ENCODE data around the gene DENND4B. TPM values are rescaled to one million over a fixed set of nuclear protein-coding genes. Genes with fewer than 3 reads are reported as not detected.

The DENND4B gene
- total and polyA plus RNA-seq, 10 of the 15 experiments (the other 5 are each of a cell fraction or from before 2014, with no cell fraction given): 12.0 to 74.8 (median 22.7) TPM

DNA sequence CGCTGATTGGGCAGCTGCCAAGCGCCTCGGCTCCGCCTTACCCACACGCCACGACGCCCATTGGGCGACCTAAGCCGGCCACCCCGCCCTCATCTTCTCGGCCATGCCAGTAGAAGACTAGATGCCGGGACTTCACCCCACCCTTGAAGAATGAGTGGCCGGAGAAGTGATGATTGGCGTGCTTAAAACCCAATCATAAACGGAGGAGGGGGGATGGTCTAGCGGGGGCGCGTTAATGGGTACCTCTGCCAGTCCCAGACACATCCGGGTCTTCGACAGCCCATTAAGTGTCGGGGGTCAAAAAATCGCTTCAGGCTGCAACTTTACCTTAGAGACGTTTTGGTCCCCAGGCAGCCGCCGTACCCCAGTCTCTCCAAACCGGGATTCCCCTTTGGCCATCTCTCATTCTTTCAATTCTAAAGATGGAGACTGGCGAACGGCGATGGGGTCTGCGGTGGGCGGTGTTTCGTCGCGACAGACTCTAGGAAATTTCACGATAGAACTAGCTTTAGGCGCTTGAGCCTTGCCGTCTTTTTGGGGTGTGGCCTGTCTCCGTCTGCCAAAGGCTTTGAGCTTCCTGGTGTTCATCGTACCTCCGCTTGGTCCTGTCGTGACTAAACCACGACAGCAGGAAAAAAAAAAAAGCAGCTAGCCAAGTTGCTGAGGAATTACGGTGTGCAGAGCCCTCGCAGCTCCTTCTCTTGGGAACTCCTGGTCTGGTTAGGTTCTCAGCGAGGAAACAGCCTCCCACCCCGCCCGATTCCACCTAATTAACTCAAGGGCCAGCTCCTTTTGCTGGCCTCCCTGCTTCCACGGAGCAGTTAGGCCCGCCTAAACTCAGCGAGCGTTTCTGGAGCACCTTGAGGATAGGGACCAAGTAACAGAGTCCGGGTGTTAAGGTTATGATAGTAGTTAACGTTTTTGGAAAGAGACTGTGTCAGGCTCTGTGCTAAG is 23.3 kb downstream of the DENND4B start, which contains the start of gene GATAD2B (continued):
- TF ChIP-seq JUNB (IDR thresholded peaks at IDR 0.05) (no peak), SIN3A (IDR thresholded peaks at IDR 0.05; ENCODE audit: low read depth, low read length) (no peak; the same call in 1 of the 2 replicates), SP1 (IDR thresholded peaks at IDR 0.05; ENCODE audit: low read depth, low read length) (peak; percentile 98), IKZF1 (conservative IDR thresholded peaks at IDR 0.05) (peak; percentile 65), POLR2AphosphoS5 (IDR thresholded peaks at IDR 0.05; ENCODE audit: low read length) (peak; percentile 79), FOS (IDR thresholded peaks at IDR 0.05; ENCODE audit: borderline replicate concordance, extremely low read depth, insufficient read length) (peak; percentile 90), RFX5 (IDR thresholded peaks at IDR 0.05; ENCODE audit: low read depth, low read length) (peak; percentile 69), ZNF24 (IDR thresholded peaks at IDR 0.05) (peak; percentile 34), ZNF384 (IDR thresholded peaks at IDR 0.05; ENCODE audit: borderline replicate concordance, low read depth, low read length) (no peak), RAD21 (IDR thresholded peaks at IDR 0.05; ENCODE audit: insufficient read depth, low read depth, low read length) (peak; percentile 20; the same call in 1 of the 2 replicates), ETV6 (conservative IDR thresholded peaks at IDR 0.05 in 1 of 2, IDR thresholded peaks at IDR 0.05 in 1 of 2; ENCODE audit: borderline replicate concordance in 1 of 2, low read depth in 1 of 2) (peak in 1 of 2 experiments; percentile 65; a peak in 1 of 4 replicates), PAX5 (IDR thresholded peaks at IDR 0.05; ENCODE audit: borderline replicate concordance, low read depth, low read length) (0 out of 2 replicates have a peak, but pooled peaks have one; percentile 7), HSF1 (IDR thresholded peaks at IDR 0.05; ENCODE audit: low read depth, low read length) (peak; percentile 71; the same call in 1 of the 2 replicates), ATF7 (IDR thresholded peaks at IDR 0.05; ENCODE audit: low read depth) (peak; percentile 66), SIX5 (IDR thresholded peaks at IDR 0.05; ENCODE audit: low read depth, low read length, severe bottlenecking) (peak; percentile 19)
- TF ChIP-seq, protein P1, sequence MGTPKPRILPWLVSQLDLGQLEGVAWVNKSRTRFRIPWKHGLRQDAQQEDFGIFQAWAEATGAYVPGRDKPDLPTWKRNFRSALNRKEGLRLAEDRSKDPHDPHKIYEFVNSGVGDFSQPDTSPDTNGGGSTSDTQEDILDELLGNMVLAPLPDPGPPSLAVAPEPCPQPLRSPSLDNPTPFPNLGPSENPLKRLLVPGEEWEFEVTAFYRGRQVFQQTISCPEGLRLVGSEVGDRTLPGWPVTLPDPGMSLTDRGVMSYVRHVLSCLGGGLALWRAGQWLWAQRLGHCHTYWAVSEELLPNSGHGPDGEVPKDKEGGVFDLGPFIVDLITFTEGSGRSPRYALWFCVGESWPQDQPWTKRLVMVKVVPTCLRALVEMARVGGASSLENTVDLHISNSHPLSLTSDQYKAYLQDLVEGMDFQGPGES (IDR thresholded peaks at IDR 0.05): peak; percentile 97
- TF ChIP-seq, protein P2, sequence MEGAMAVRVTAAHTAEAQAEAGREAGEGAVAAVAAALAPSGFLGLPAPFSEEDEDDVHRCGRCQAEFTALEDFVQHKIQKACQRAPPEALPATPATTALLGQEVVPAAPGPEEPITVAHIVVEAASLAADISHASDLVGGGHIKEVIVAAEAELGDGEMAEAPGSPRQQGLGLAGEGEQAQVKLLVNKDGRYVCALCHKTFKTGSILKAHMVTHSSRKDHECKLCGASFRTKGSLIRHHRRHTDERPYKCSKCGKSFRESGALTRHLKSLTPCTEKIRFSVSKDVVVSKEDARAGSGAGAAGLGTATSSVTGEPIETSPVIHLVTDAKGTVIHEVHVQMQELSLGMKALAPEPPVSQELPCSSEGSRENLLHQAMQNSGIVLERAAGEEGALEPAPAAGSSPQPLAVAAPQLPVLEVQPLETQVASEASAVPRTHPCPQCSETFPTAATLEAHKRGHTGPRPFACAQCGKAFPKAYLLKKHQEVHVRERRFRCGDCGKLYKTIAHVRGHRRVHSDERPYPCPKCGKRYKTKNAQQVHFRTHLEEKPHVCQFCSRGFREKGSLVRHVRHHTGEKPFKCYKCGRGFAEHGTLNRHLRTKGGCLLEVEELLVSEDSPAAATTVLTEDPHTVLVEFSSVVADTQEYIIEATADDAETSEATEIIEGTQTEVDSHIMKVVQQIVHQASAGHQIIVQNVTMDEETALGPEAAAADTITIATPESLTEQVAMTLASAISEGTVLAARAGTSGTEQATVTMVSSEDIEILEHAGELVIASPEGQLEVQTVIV (IDR thresholded peaks at IDR 0.05; ENCODE audit: borderline replicate concordance, partially characterized antibody): peak; percentile 55
- TF ChIP-seq, protein P3, sequence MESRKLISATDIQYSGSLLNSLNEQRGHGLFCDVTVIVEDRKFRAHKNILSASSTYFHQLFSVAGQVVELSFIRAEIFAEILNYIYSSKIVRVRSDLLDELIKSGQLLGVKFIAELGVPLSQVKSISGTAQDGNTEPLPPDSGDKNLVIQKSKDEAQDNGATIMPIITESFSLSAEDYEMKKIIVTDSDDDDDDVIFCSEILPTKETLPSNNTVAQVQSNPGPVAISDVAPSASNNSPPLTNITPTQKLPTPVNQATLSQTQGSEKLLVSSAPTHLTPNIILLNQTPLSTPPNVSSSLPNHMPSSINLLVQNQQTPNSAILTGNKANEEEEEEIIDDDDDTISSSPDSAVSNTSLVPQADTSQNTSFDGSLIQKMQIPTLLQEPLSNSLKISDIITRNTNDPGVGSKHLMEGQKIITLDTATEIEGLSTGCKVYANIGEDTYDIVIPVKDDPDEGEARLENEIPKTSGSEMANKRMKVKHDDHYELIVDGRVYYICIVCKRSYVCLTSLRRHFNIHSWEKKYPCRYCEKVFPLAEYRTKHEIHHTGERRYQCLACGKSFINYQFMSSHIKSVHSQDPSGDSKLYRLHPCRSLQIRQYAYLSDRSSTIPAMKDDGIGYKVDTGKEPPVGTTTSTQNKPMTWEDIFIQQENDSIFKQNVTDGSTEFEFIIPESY (IDR thresholded peaks at IDR 0.05): 0 out of 2 replicates have a peak, but pooled peaks have one; percentile 36

Measured in GM12878 (cell line).